Suppressor macrophage (primary cell): ENCODE data around the gene C2CD2L.
"Not testable (repeated sequence)": the region's sequence is repeated elsewhere in the genome, so short reads cannot be mapped to it uniquely, and the experiment has no call there.

ENCODE experiments used
- DNase-seq, 4 experiments: peaks; one replicate each; pipeline ENCODE4 v3.0.0-alpha.2; 2020 to 2022

Gene C2CD2L

GRCh38 chr11:119152043-119152442 lies 44.9 kb downstream of the C2CD2L start:
- no peak for DNase-seq

GRCh38 chr11:119152604-119153003 lies 45.5 kb downstream of the C2CD2L start:
- no peak for DNase-seq

- DNase-seq = no peak
These were observed 46.1 kb downstream of the C2CD2L start for GRCh38 chr11:119153049-119153818.

GRCh38 chr11:119154178-119154577 lies 47.0 kb downstream of the C2CD2L start:
- no peak for DNase-seq

- peak; percentile 40 to 62 (median 42) for DNase-seq
These were observed 48.8 kb downstream of the C2CD2L start for GRCh38 chr11:119155733-119156492.

GRCh38 chr11:119156496-119156895 lies 49.4 kb downstream of the C2CD2L start:
- DNase-seq = no peak

GRCh38 chr11:119157063-119157462 lies 49.9 kb downstream of the C2CD2L start:
- peak in 2 of 4 experiments; percentile 31 to 48 for DNase-seq

GRCh38 chr11:119158467-119158866 lies 51.3 kb downstream of the C2CD2L start:
- DNase-seq = no peak

GRCh38 chr11:119160151-119160550 lies 53.0 kb downstream of the C2CD2L start:
- DNase-seq = no peak

- DNase-seq = no peak
These were observed 54.7 kb downstream of the C2CD2L start for GRCh38 chr11:119161871-119162270.

- DNase-seq = peak; percentile 17 to 41 (median 32)
These were observed 59.4 kb downstream of the C2CD2L start for GRCh38 chr11:119166368-119167076.

- DNase-seq = not testable (repeated sequence)
These were observed 59.9 kb downstream of the C2CD2L start for GRCh38 chr11:119167077-119167458.

GRCh38 chr11:119167933-119168332 lies 60.8 kb downstream of the C2CD2L start:
- peak in 2 of 4 experiments; percentile 14 to 35 for DNase-seq
